Nephron progenitor cell (in vitro differentiated cells): ENCODE data around the gene SRGN.
"Not testable (repeated sequence)": the region's sequence is repeated elsewhere in the genome, so short reads cannot be mapped to it uniquely, and the experiment has no call there.

Experiments
- DNase-seq: peaks from one replicate; pipeline ENCODE4 v3.0.0; 2021
- H3K27ac Mint-ChIP-seq: 2 replicates; pipeline ENCODE4 v1.8.0; 2021; ENCODE audit warnings: mild to moderate bottlenecking, moderate library complexity, mixed read lengths
- H3K27me3 Mint-ChIP-seq: 2 replicates; pipeline ENCODE4 v1.8.0; 2021; ENCODE audit warnings: mild to moderate bottlenecking, low read depth, mixed read lengths; ENCODE audit not compliant: poor library complexity
- H3K36me3 Mint-ChIP-seq: 2 replicates; pipeline ENCODE4 v1.8.0; 2021; ENCODE audit warnings: low read depth, mixed read lengths
- H3K4me1 Mint-ChIP-seq: 2 replicates; pipeline ENCODE4 v1.8.0; 2021; ENCODE audit warnings: mixed read lengths
- H3K4me3 Mint-ChIP-seq: 2 replicates; pipeline ENCODE4 v1.8.0; 2021; ENCODE audit warnings: mild to moderate bottlenecking, moderate library complexity, mixed read lengths
- H3K9me3 Mint-ChIP-seq: 2 replicates; pipeline ENCODE4 v1.8.0; 2021; ENCODE audit warnings: mild to moderate bottlenecking, moderate library complexity, mixed read lengths
- CTCF ChIP-seq: fragments of 200-600 bp; sonication (generic); IDR thresholded peaks from 2 replicates; pipeline ENCODE4 v1.5.0; 2021; ENCODE audit warnings: antibody characterized with exemption

The SRGN gene, protein sequence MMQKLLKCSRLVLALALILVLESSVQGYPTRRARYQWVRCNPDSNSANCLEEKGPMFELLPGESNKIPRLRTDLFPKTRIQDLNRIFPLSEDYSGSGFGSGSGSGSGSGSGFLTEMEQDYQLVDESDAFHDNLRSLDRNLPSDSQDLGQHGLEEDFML

GRCh38 chr10:69087590-69088470 is at the start of gene SRGN:
SRGN (plus strand) TSS chr10:69088103; CDS start chr10:69088158, 55 bp downstream.
- no peak for DNase-seq
- no peak for TF ChIP-seq CTCF
- no peak within 1 kb of the TSS for H3K27ac Mint-ChIP-seq
- no peaks in the 10 kb centered on the region for H3K36me3 Mint-ChIP-seq
- H3K4me3 Mint-ChIP-seq: no peak within 1 kb of the TSS
- H3K4me1 Mint-ChIP-seq: peaks cover 10% of the 10 kb centered on the region
- H3K9me3 Mint-ChIP-seq: no peaks in the 10 kb centered on the region
- H3K27me3 Mint-ChIP-seq: peaks cover 13% of the 10 kb centered on the region

- H3K36me3 Mint-ChIP-seq, H3K4me3 Mint-ChIP-seq, H3K4me1 Mint-ChIP-seq, H3K9me3 Mint-ChIP-seq, H3K27me3 Mint-ChIP-seq, DNase-seq, H3K27ac Mint-ChIP-seq: not testable (repeated sequence)
Measured at GRCh38 chr10:69040904-69041303, 47.0 kb upstream of the SRGN start.

DNA sequence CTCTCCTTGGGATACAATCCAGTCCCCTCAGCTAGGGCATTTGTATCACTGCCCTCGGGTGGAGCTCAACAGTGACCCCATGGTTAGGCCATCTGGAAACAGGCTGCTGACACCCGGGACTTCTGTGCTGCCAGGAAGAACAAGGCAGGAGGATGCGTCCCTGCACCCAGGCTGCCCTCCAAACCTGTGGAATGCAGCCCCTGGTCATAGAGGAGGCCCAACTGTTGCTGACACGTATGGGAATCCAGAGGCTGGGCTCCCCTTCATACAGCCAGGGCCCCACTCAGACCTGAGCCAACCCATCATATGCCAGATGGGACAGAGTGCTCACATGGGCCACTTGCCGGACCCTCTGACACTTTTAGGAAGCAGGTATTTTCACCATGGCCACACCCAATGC is 45.5 kb upstream of the SRGN start:
- TF ChIP-seq CTCF: no peak
- H3K4me1 Mint-ChIP-seq: peaks cover 4% of the 10 kb centered on the region
- H3K9me3 Mint-ChIP-seq: no peaks in the 10 kb centered on the region
- H3K27ac Mint-ChIP-seq: no peak overlapping the region
- DNase-seq: no peak
- no peaks in the 10 kb centered on the region for H3K36me3 Mint-ChIP-seq
- no peak overlapping the region for H3K4me3 Mint-ChIP-seq
- H3K27me3 Mint-ChIP-seq: peaks cover 9% of the 10 kb centered on the region

- Mint-ChIP-seq H3K4me3 (no peak overlapping the region), H3K4me1 (peaks cover 5% of the 10 kb centered on the region)
Measured at GRCh38 chr10:69042838-69043237, 45.1 kb upstream of the SRGN start.

DNA sequence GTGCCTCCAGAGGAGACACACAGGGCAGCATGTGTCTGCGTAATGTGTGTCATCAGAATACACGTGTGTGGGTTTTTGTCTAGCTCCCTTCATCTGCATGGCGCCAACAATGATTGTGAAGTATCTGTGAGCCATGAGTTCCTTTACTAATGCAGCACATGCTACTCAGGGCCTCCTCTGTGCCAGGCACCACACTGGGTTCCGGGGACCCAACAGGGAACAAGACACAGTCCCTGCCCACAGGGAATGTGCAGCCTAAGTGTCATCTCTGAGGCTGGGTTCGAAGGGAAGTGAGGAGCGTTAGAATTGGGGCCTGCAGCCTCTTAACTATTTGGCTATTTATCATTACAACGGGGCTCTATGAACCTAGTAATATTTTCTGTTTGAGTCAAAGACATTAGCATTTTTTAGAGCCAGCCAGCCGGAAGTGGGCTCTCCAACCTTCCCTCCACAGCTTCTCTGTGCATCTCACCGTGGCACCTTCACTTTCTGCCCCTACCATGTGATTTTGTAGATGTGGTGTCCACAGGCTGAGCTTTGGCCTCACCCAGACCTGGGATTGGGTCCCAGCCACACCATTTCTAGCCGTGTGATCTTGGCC is 43.9 kb upstream of the SRGN start:
- TF ChIP-seq CTCF: no peak
- DNase-seq: no peak
- Mint-ChIP-seq H3K27me3 (peaks cover 9% of the 10 kb centered on the region), H3K4me3 (no peak overlapping the region), H3K27ac (no peak overlapping the region), H3K4me1 (peaks cover 14% of the 10 kb centered on the region), H3K36me3 (no peaks in the 10 kb centered on the region), H3K9me3 (no peaks in the 10 kb centered on the region)

More at GRCh38 chr10:69042838-69043237, 45.1 kb upstream of the SRGN start:
- H3K27ac Mint-ChIP-seq: no peak overlapping the region
- no peaks in the 10 kb centered on the region for H3K36me3 Mint-ChIP-seq
- H3K9me3 Mint-ChIP-seq: no peaks in the 10 kb centered on the region
- TF ChIP-seq CTCF: no peak
- no peak for DNase-seq
- H3K27me3 Mint-ChIP-seq: peaks cover 9% of the 10 kb centered on the region

DNA sequence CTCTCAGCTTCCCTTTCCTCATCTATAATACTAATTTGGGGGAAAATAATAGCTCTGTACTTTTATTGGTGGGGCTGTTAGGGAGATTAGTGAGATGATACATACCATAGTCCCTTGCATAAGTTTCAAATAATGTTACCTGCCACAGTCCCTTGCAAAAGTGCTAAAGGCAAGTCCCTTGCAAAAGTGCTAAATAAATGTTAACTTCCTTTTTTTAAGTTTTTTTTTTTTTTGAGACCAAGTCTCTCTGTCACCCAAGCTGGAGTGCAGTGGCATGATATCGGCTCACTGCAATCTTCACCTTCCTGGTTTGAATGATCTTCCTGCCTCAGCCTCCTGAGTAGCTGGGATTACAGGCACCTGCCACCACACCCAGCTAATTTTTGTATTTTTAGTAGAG is 43.4 kb upstream of the SRGN start:
- Mint-ChIP-seq H3K4me1 (peaks cover 16% of the 10 kb centered on the region), H3K36me3 (no peaks in the 10 kb centered on the region), H3K4me3 (no peak overlapping the region), H3K9me3 (no peaks in the 10 kb centered on the region), H3K27ac (no peak overlapping the region), H3K27me3 (peaks cover 9% of the 10 kb centered on the region)
- no peak for TF ChIP-seq CTCF
- DNase-seq: no peak
